Sigmoid colon (tissue), 7 donors: ENCODE results near the gene SFMBT1. TPM values are rescaled to one million over a fixed set of nuclear protein-coding genes. Genes with fewer than 3 reads are reported as not detected.

Source experiments
- DNase-seq: peaks from one replicate; pipeline ENCODE4 v3.0.0-alpha.2; 2019
- H3K27ac ChIP-seq, 4 donors: fragments of 200-600 bp; sonication (generic); one replicate each; pipeline ENCODE4 v1.5.1; 2016 to 2019; ENCODE audit warnings: mild to moderate bottlenecking in 1 of 4
- H3K27me3 ChIP-seq, 3 donors: fragments of 200-600 bp; sonication (generic); one replicate each; pipeline ENCODE4 v1.5.1; 2019; ENCODE audit warnings: mild to moderate bottlenecking in 1 of 3
- H3K36me3 ChIP-seq, 4 donors: fragments of 200-600 bp; sonication (generic); one replicate each; pipeline ENCODE4 v1.5.1; 2016 to 2019
- H3K4me1 ChIP-seq, 4 donors: fragments of 200-600 bp; sonication (generic); one replicate each; pipeline ENCODE4 v1.5.1; 2017 to 2019
- H3K4me3 ChIP-seq, 4 donors: fragments of 200-600 bp; sonication (generic); one replicate each; pipeline ENCODE4 v1.5.1; 2017 to 2019; ENCODE audit warnings: mild to moderate bottlenecking in 2 of 4, moderate library complexity in 1 of 4
- H3K9me3 ChIP-seq, 4 donors: fragments of 200-600 bp in 3 of 4; sonication (generic) in 3 of 4; one replicate each; pipeline versions ENCODE4 v1.5.1 to v1.6.1; 2013 to 2019
- EP300 ChIP-seq, 4 donors: sonication (generic); formaldehyde crosslinking; IDR thresholded peaks; one replicate each; pipeline ENCODE4 v1.6.1; 2017; ENCODE audit warnings: antibody characterized with exemption in 4 of 4
- POLR2A ChIP-seq, 2 donors: fragments of 450-650 bp; IDR thresholded peaks; one replicate each; pipeline ENCODE4 v1.6.1; 2016; ENCODE audit warnings: antibody characterized with exemption in 2 of 2, mild to moderate bottlenecking in 2 of 2, moderate library complexity in 2 of 2
- POLR2AphosphoS5 ChIP-seq, 4 donors: sonication (generic); formaldehyde crosslinking; IDR thresholded peaks; one replicate each; pipeline ENCODE4 v1.6.1; 2017; ENCODE audit warnings: antibody characterized with exemption in 4 of 4
- WGBS, 2 donors: extraction: QIAGEN DNeasy Blood & Tissue Kit; methylation state at CpG; one replicate each; pipeline ENCODE4 v1.1.7; 2013; 5-methylcytosine and 5-hydroxymethylcytosine counted together
- intact Hi-C: fragments of 100-400 bp; cut with DNase I; formaldehyde crosslinking; loops from one replicate; pipeline ENCODE4 v1.15.1; 2023
- polyA plus RNA-seq, 3 donors: library from polyadenylated mRNA; stranded (reverse); fragments of 200-250 nt; gene quantifications; one replicate each; pipeline ENCODE4 v1.2.3, GENCODE V29; 2013
- total RNA-seq, 4 donors: library from RNA; depleted of rRNA; stranded (reverse); fragments of >200 nt; gene quantifications; one replicate each; pipeline ENCODE4 v1.1.0, GENCODE V29; 2016
- TF ChIP-seq, protein P1 (sequence below), 4 experiments: fragments of 450-650 bp in 3 of 4; fragments of 200-600 bp in 1 of 4; IDR thresholded peaks; one replicate each; pipeline ENCODE4 v1.5.1; 2016 to 2019; ENCODE audit warnings: antibody characterized with exemption in 4 of 4, mild to moderate bottlenecking in 3 of 4, moderate library complexity in 2 of 4
- donor health status: healthy with polysubstance abuse.
- donor health status: Bipolar disorder and iron deficiency.
- donor health status: healthy.

The SFMBT1 gene
- total and polyA plus RNA-seq, 7 donors, result 4.8 to 16.1 (median 10.2) TPM

DNA sequence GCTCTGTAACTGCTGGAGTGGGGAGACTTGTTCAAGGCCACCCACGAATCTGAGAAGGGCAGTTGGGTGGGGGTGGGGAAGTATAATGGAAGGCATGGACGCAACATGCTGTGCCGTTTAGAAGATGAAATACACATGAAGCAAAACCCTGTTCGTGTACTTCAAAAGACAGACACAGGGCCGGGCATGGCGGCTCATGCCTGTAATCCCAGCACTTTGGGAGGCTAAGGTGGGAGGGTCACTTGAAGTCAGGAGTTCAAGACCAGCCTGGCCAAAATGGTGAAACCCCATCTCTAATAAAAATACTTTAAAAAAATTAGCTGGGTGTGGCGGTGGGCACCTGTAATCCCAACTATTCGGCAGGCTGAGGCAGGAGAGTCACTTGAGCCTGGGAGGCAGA is 36.9 kb upstream of the SFMBT1 start:
- no peak for DNase-seq

DNA sequence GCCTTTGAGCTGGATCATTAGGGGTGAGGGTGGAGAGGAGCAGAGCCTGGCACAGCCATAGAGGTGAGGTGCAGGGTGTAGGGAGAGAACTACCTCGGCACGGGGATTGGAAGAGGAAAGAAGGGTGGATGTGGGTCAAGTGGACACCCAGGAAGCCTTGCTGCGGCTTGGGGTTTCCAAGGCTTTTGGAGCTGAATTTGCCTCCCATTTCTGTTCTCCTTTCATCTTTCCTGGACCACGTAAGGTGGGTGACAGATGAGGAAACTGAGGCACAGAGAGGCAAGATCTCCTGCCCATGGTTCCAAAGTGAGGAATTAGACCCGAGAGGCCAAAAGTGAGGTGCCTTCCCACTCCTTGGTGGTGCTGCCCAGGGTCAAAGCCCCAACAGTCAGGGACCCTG is 35.4 kb upstream of the SFMBT1 start:
- Histone ChIP-seq H3K36me3 (no peaks in the 10 kb centered on the region), H3K27me3 (no peaks in the 10 kb centered on the region), H3K9me3 (no peaks in the 10 kb centered on the region), H3K4me3 (no peak overlapping the region), H3K27ac (no peak overlapping the region), H3K4me1 (peaks cover 0 to 15% (median 11%) of the 10 kb centered on the region in 4 donors)
- intact Hi-C loops, result no loop called here
- 79 to 90% methylated on average over 5 of the region's 5 CpGs for WGBS, 2 donors
- TF ChIP-seq POLR2AphosphoS5 (IDR thresholded peaks at IDR 0.05) (no peak), POLR2A (IDR thresholded peaks at IDR 0.05) (no peak), EP300 (IDR thresholded peaks at IDR 0.05) (no peak)
- TF ChIP-seq, protein P1, sequence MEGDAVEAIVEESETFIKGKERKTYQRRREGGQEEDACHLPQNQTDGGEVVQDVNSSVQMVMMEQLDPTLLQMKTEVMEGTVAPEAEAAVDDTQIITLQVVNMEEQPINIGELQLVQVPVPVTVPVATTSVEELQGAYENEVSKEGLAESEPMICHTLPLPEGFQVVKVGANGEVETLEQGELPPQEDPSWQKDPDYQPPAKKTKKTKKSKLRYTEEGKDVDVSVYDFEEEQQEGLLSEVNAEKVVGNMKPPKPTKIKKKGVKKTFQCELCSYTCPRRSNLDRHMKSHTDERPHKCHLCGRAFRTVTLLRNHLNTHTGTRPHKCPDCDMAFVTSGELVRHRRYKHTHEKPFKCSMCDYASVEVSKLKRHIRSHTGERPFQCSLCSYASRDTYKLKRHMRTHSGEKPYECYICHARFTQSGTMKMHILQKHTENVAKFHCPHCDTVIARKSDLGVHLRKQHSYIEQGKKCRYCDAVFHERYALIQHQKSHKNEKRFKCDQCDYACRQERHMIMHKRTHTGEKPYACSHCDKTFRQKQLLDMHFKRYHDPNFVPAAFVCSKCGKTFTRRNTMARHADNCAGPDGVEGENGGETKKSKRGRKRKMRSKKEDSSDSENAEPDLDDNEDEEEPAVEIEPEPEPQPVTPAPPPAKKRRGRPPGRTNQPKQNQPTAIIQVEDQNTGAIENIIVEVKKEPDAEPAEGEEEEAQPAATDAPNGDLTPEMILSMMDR (IDR thresholded peaks at IDR 0.05), result no peak
- no peak for DNase-seq

More for the DNA sequence above, 36.9 kb upstream of the SFMBT1 start:
- Histone ChIP-seq H3K36me3 (no peaks in the 10 kb centered on the region), H3K27ac (no peak overlapping the region), H3K4me1 (peaks cover 0 to 15% (median 11%) of the 10 kb centered on the region in 4 donors), H3K9me3 (no peaks in the 10 kb centered on the region), H3K27me3 (no peaks in the 10 kb centered on the region), H3K4me3 (no peak overlapping the region)
- intact Hi-C loops, result no loop called here
- 81 to 82% methylated on average over 8 of the region's 8 CpGs for WGBS, 2 donors
- TF ChIP-seq EP300 (IDR thresholded peaks at IDR 0.05) (no peak), POLR2AphosphoS5 (IDR thresholded peaks at IDR 0.05) (no peak), POLR2A (IDR thresholded peaks at IDR 0.05) (no peak)
- TF ChIP-seq, protein P1 (IDR thresholded peaks at IDR 0.05), result no peak

DNA sequence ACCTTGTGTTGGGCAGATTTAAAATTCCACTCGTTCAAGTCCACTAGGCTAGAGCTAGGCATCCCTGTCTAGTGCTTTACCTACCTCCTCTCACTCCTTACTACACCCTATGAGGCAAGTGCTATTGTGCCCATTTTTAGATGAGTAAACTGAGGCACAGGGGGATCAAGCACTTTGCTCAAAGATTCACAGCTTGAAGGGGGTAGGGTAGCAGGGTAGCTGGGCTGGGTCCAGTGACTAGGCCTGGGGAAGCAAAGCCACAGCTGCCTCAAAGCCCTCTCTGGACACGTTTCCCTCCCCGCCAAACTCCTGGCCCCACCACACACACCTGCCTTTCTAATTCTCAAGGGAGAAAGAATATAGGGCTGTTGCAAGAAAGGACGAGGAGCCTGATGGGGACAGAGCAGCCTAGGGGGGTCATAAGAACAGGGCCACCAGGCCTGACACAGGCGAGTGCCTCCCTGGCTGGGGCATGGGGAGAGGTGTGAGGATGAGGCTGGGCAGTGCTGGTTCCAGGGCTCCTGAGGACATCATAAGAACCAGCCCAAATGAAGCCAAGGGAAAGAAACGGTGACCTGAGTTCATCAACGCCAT is 34.8 kb upstream of the SFMBT1 start:
- intact Hi-C loops, result no loop called here
- Histone ChIP-seq H3K27me3 (no peaks in the 10 kb centered on the region), H3K36me3 (no peaks in the 10 kb centered on the region), H3K27ac (no peak overlapping the region), H3K4me1 (peaks cover 0 to 15% (median 11%) of the 10 kb centered on the region in 4 donors), H3K9me3 (no peaks in the 10 kb centered on the region), H3K4me3 (no peak overlapping the region)
- 69 to 85% methylated on average over 7 of the region's 7 CpGs for WGBS, 2 donors
- no peak for TF ChIP-seq EP300 (IDR thresholded peaks at IDR 0.05)
- TF ChIP-seq, protein P1 (IDR thresholded peaks at IDR 0.05), result no peak
- no peak for TF ChIP-seq POLR2A (IDR thresholded peaks at IDR 0.05)
- no peak for TF ChIP-seq POLR2AphosphoS5 (IDR thresholded peaks at IDR 0.05)
- DNase-seq, result no peak

DNA sequence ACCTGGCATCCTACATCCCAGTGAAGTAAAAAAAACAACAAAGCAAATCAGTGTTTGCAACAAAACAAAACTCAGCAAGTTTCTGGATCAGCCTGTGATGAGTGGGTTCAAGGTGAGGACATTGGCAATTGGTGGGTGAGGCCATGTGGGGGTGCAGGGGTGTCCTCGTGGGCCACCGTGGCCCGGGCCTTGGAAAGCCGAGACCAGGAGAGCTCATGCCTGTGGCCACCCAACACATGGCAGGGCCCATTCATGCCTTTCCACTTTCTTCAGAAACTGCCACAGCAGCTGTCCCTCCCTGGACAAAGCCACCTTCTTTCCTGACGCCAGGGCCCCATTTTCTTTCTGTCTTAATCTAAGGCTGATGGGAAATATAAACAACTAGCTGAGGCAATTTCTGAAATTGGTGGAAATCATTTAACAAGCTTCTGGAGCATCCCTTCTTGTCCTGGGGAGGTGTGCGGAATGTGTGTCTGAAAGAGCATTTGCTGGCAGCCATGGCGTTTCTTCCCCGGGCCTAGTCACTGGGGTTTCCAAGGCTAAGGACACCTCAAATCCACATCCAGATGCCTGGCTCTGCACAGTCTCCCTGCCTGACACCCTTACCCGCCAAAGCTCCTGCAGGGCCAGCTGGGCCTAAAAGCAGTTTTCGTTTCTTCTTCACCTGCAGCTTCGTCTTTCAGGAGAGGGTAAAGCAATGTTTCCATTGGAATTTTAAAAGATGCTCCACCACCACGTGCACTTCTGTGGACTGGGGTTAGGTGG is 34.1 kb upstream of the SFMBT1 start:
- Histone ChIP-seq H3K27me3 (no peaks in the 10 kb centered on the region), H3K9me3 (no peaks in the 10 kb centered on the region), H3K36me3 (no peaks in the 10 kb centered on the region), H3K27ac (no peak overlapping the region), H3K4me3 (no peak overlapping the region), H3K4me1 (peaks cover 0 to 15% (median 11%) of the 10 kb centered on the region in 4 donors)
- TF ChIP-seq POLR2AphosphoS5 (IDR thresholded peaks at IDR 0.05), result no peak
- TF ChIP-seq EP300 (IDR thresholded peaks at IDR 0.05), result no peak
- no peak for TF ChIP-seq POLR2A (IDR thresholded peaks at IDR 0.05)
- TF ChIP-seq, protein P1 (IDR thresholded peaks at IDR 0.05), result no peak
- WGBS, 2 donors, result 89 to 92% methylated on average over 12 of the region's 12 CpGs
- DNase-seq, result no peak
- intact Hi-C loops, result no loop called here
